Memory B cell (primary cell): ENCODE data around the gene TRABD2B.

Experiments
- ATAC-seq: fragments of 150-1000 bp; cut with Tn5 transposase; 2 replicates; pipeline ENCODE4 v1.10.0; 2021; ENCODE audit warnings: low read depth, mild to moderate bottlenecking, moderate library complexity
- DNase-seq, 2 donors: peaks; one replicate each; pipeline ENCODE4 v3.0.0; 2022; ENCODE audit warnings: low spot score in 2 of 2
- H3K27ac Mint-ChIP-seq: one replicate; pipeline ENCODE4 v1.8.0; 2022; ENCODE audit warnings: mild to moderate bottlenecking, moderate library complexity, mixed read lengths
- H3K27me3 Mint-ChIP-seq: one replicate; pipeline ENCODE4 v1.8.0; 2022; ENCODE audit warnings: mixed read lengths
- H3K36me3 Mint-ChIP-seq: one replicate; pipeline ENCODE4 v1.8.0; 2022; ENCODE audit warnings: mild to moderate bottlenecking, mixed read lengths
- H3K4me1 Mint-ChIP-seq: one replicate; pipeline ENCODE4 v1.8.0; 2022; ENCODE audit warnings: mixed read lengths
- H3K4me3 Mint-ChIP-seq: one replicate; pipeline ENCODE4 v1.8.0; 2022; ENCODE audit warnings: mild to moderate bottlenecking, moderate library complexity, mixed read lengths
- H3K9me3 Mint-ChIP-seq: one replicate; pipeline ENCODE4 v1.8.0; 2022; ENCODE audit warnings: mixed read lengths

The TRABD2B gene

GRCh38 chr1:47752559-47752958 is 244.6 kb downstream of the TRABD2B start:
- Mint-ChIP-seq H3K27ac (no peak overlapping the region), H3K27me3 (peaks cover 13% of the 10 kb centered on the region), H3K4me3 (no peak overlapping the region), H3K9me3 (no peaks in the 10 kb centered on the region), H3K36me3 (no peaks in the 10 kb centered on the region), H3K4me1 (no peaks in the 10 kb centered on the region)
- DNase-seq (no peak), ATAC-seq (no peak)

- Mint-ChIP-seq H3K27me3 (peaks cover 13% of the 10 kb centered on the region), H3K9me3 (no peaks in the 10 kb centered on the region), H3K36me3 (no peaks in the 10 kb centered on the region), H3K4me3 (no peak overlapping the region), H3K4me1 (no peaks in the 10 kb centered on the region), H3K27ac (no peak overlapping the region)
- DNase-seq (no peak), ATAC-seq (no peak)
Observed at GRCh38 chr1:47751996-47752451, 245.2 kb downstream of the TRABD2B start.

- Mint-ChIP-seq H3K4me3 (no peak overlapping the region), H3K27ac (no peak overlapping the region), H3K9me3 (no peaks in the 10 kb centered on the region), H3K4me1 (no peaks in the 10 kb centered on the region), H3K36me3 (no peaks in the 10 kb centered on the region), H3K27me3 (peaks cover 8% of the 10 kb centered on the region)
- ATAC-seq (no peak), DNase-seq (no peak)
Observed at GRCh38 chr1:47751193-47751592, 246.0 kb downstream of the TRABD2B start.

GRCh38 chr1:47745715-47746609 is 251.2 kb downstream of the TRABD2B start:
- Mint-ChIP-seq H3K4me1 (no peaks in the 10 kb centered on the region), H3K27ac (no peak overlapping the region), H3K4me3 (no peak overlapping the region), H3K27me3 (peaks cover 2% of the 10 kb centered on the region), H3K9me3 (peaks cover 11% of the 10 kb centered on the region), H3K36me3 (no peaks in the 10 kb centered on the region)
- no peak for ATAC-seq
- no peak for DNase-seq

GRCh38 chr1:47742890-47743760 is 254.1 kb downstream of the TRABD2B start:
- no peak for ATAC-seq

GRCh38 chr1:47738560-47739182 is 258.5 kb downstream of the TRABD2B start:
- ATAC-seq (no peak), DNase-seq (no peak)
- H3K27ac Mint-ChIP-seq: no peak overlapping the region
- peaks cover 19% of the 10 kb centered on the region for H3K27me3 Mint-ChIP-seq
- H3K4me3 Mint-ChIP-seq: no peak overlapping the region
- H3K36me3 Mint-ChIP-seq: peaks cover 4% of the 10 kb centered on the region
- peaks cover 16% of the 10 kb centered on the region for H3K9me3 Mint-ChIP-seq
- no peaks in the 10 kb centered on the region for H3K4me1 Mint-ChIP-seq

More at GRCh38 chr1:47742890-47743760, 254.1 kb downstream of the TRABD2B start:
- peaks cover 4% of the 10 kb centered on the region for H3K36me3 Mint-ChIP-seq
- H3K27ac Mint-ChIP-seq: no peak overlapping the region
- DNase-seq: no peak
- H3K27me3 Mint-ChIP-seq: peaks cover 11% of the 10 kb centered on the region
- H3K9me3 Mint-ChIP-seq: peaks cover 14% of the 10 kb centered on the region
- H3K4me3 Mint-ChIP-seq: no peak overlapping the region
- H3K4me1 Mint-ChIP-seq: no peaks in the 10 kb centered on the region

GRCh38 chr1:47732489-47732888 is 264.7 kb downstream of the TRABD2B start:
- Mint-ChIP-seq H3K36me3 (no peaks in the 10 kb centered on the region), H3K4me1 (no peaks in the 10 kb centered on the region), H3K27ac (no peak overlapping the region), H3K4me3 (no peak overlapping the region), H3K27me3 (peaks cover 7% of the 10 kb centered on the region), H3K9me3 (no peaks in the 10 kb centered on the region)
- ATAC-seq: no peak
- DNase-seq: no peak

GRCh38 chr1:47731730-47732129 is 265.5 kb downstream of the TRABD2B start:
- Mint-ChIP-seq H3K9me3 (no peaks in the 10 kb centered on the region), H3K27me3 (peaks cover 10% of the 10 kb centered on the region), H3K27ac (no peak overlapping the region), H3K36me3 (no peaks in the 10 kb centered on the region), H3K4me1 (no peaks in the 10 kb centered on the region), H3K4me3 (no peak overlapping the region)
- DNase-seq (no peak), ATAC-seq (no peak)

GRCh38 chr1:47729685-47730084 is 267.5 kb downstream of the TRABD2B start:
- no peak for ATAC-seq
- peaks cover 9% of the 10 kb centered on the region for H3K27me3 Mint-ChIP-seq

GRCh38 chr1:47727697-47728085 is 269.5 kb downstream of the TRABD2B start:
- ATAC-seq: no peak
- H3K27me3 Mint-ChIP-seq: peaks cover 11% of the 10 kb centered on the region
- H3K4me3 Mint-ChIP-seq: no peak overlapping the region
- H3K4me1 Mint-ChIP-seq: peaks cover 7% of the 10 kb centered on the region
- no peaks in the 10 kb centered on the region for H3K36me3 Mint-ChIP-seq
- H3K9me3 Mint-ChIP-seq: no peaks in the 10 kb centered on the region
- H3K27ac Mint-ChIP-seq: no peak overlapping the region
- no peak for DNase-seq

More at GRCh38 chr1:47729685-47730084, 267.5 kb downstream of the TRABD2B start:
- H3K27ac Mint-ChIP-seq: no peak overlapping the region
- no peaks in the 10 kb centered on the region for H3K9me3 Mint-ChIP-seq
- no peak overlapping the region for H3K4me3 Mint-ChIP-seq
- DNase-seq: no peak
- no peaks in the 10 kb centered on the region for H3K36me3 Mint-ChIP-seq
- H3K4me1 Mint-ChIP-seq: peaks cover 7% of the 10 kb centered on the region

GRCh38 chr1:47727051-47727696 is 270.0 kb downstream of the TRABD2B start:
- H3K27ac Mint-ChIP-seq: no peak overlapping the region
- ATAC-seq: no peak
- DNase-seq: no peak
- no peak overlapping the region for H3K4me3 Mint-ChIP-seq
- no peaks in the 10 kb centered on the region for H3K36me3 Mint-ChIP-seq
- H3K4me1 Mint-ChIP-seq: peaks cover 7% of the 10 kb centered on the region
- H3K9me3 Mint-ChIP-seq: no peaks in the 10 kb centered on the region
- H3K27me3 Mint-ChIP-seq: peaks cover 13% of the 10 kb centered on the region

- H3K27ac Mint-ChIP-seq: no peak overlapping the region
- H3K9me3 Mint-ChIP-seq: no peaks in the 10 kb centered on the region
- H3K4me3 Mint-ChIP-seq: peak overlapping the region; percentile 64
- peaks cover 19% of the 10 kb centered on the region for H3K27me3 Mint-ChIP-seq
- peak; percentile 84 for ATAC-seq
- peaks cover 7% of the 10 kb centered on the region for H3K4me1 Mint-ChIP-seq
- DNase-seq: peak; percentile 42 to 46
- H3K36me3 Mint-ChIP-seq: no peaks in the 10 kb centered on the region
Observed at GRCh38 chr1:47725992-47726855, 271.0 kb downstream of the TRABD2B start.
